HG03095 (cell line): Measurements from ENCODE around the gene RNF180.

ENCODE experiments used
- ATAC-seq: cut with Tn5 transposase; IDR thresholded peaks from one replicate; pipeline ENCODE4 v1.9.1; 2021; ENCODE audit warnings: moderate library complexity; ENCODE audit not compliant: unreplicated experiment

Gene RNF180

GRCh38 chr5:64165500-64166200, at the start of gene RNF180:
TSS of gene RNF180 (plus strand) at chr5:64165843. CDS start at chr5:64200808, 34,965 bp downstream.
- ATAC-seq = no peak

- ATAC-seq = no peak
Observed at GRCh38 chr5:64125521-64125920, 40.1 kb upstream of the RNF180 start.

- no peak for ATAC-seq
Observed at GRCh38 chr5:64126202-64126741, 39.4 kb upstream of the RNF180 start.

- no peak for ATAC-seq
Observed at GRCh38 chr5:64140018-64140417, 25.6 kb upstream of the RNF180 start.

GRCh38 chr5:64144425-64145215, 21.0 kb upstream of the RNF180 start:
- ATAC-seq = no peak

- no peak for ATAC-seq
Observed at GRCh38 chr5:64145216-64145895, 20.3 kb upstream of the RNF180 start.

GRCh38 chr5:64147379-64147778, 18.3 kb upstream of the RNF180 start:
- ATAC-seq = no peak

GRCh38 chr5:64147849-64148441, 17.7 kb upstream of the RNF180 start:
- ATAC-seq = no peak

GRCh38 chr5:64149268-64149667, 16.4 kb upstream of the RNF180 start:
- no peak for ATAC-seq

- no peak for ATAC-seq
Observed at GRCh38 chr5:64149857-64150521, 15.7 kb upstream of the RNF180 start.

GRCh38 chr5:64156261-64156660, 9.4 kb upstream of the RNF180 start:
- ATAC-seq = no peak

GRCh38 chr5:64158827-64159226, 6.8 kb upstream of the RNF180 start:
- ATAC-seq = no peak

GRCh38 chr5:64160201-64160600, 5.4 kb upstream of the RNF180 start:
- no peak for ATAC-seq

GRCh38 chr5:64161420-64161819, 4.2 kb upstream of the RNF180 start:
- no peak for ATAC-seq

GRCh38 chr5:64163135-64163534, 2.5 kb upstream of the RNF180 start:
- ATAC-seq = no peak

- ATAC-seq = no peak
Observed at GRCh38 chr5:64163746-64164145, 1.9 kb upstream of the RNF180 start.

GRCh38 chr5:64164166-64164565, 1.5 kb upstream of the RNF180 start:
- ATAC-seq = no peak

GRCh38 chr5:64165160-64165499, 513 bp upstream of the RNF180 start:
- no peak for ATAC-seq

- ATAC-seq = no peak
Observed at GRCh38 chr5:64166201-64166959, 737 bp downstream of the RNF180 start.

GRCh38 chr5:64176301-64176700, 10.7 kb downstream of the RNF180 start:
- ATAC-seq = no peak
